Kidney (tissue), 14 donors: ENCODE data around the gene SLC39A10. TPM values are rescaled to one million over a fixed set of nuclear protein-coding genes. Genes with fewer than 3 reads are reported as not detected.
"Not testable (repeated sequence)": the region's sequence is repeated elsewhere in the genome, so short reads cannot be mapped to it uniquely, and the experiment has no call there.

Experiments used
- DNase-seq, 5 donors: peaks; one replicate each; pipeline ENCODE4 v3.0.0-alpha.2; 2013 to 2020
- FAIRE-seq: peaks from 2 replicates; lab custom pipeline; 2012; peaks lifted over from hg19 to GRCh38; lab: Jason Lieb, UNC
- H3K27ac ChIP-seq, 2 donors: one replicate each; pipeline ENCODE4 v1.7.0; 2013; ENCODE audit warnings: low read depth in 2 of 2, low read length in 2 of 2, inconsistent platforms in 1 of 2
- H3K27me3 ChIP-seq: one replicate; pipeline ENCODE4 v1.7.1; 2013; ENCODE audit warnings: low read length, inconsistent platforms; ENCODE audit not compliant: control insufficient read depth, insufficient read depth
- H3K36me3 ChIP-seq, 3 donors: one replicate each; pipeline versions ENCODE4 v1.7.0 to v1.7.1; 2013; ENCODE audit warnings: low read length in 3 of 3, control low read depth in 1 of 3, inconsistent platforms in 1 of 3; ENCODE audit not compliant: insufficient read depth in 3 of 3, control insufficient read depth in 2 of 3
- H3K4me1 ChIP-seq, 3 donors: one replicate each; pipeline versions ENCODE4 v1.7.0 to v1.7.1; 2013; ENCODE audit warnings: low read length in 3 of 3, inconsistent platforms in 1 of 3, low read depth in 1 of 3; ENCODE audit not compliant: control insufficient read depth in 2 of 3, insufficient read depth in 2 of 3
- H3K4me3 ChIP-seq, 3 donors: one replicate each; pipeline versions ENCODE4 v1.7.0 to v1.8.1; 2013; ENCODE audit warnings: low read length in 3 of 3, control low read depth in 1 of 3, inconsistent platforms in 1 of 3
- H3K9ac ChIP-seq, 3 donors: one replicate each; pipeline versions ENCODE4 v1.7.0 to v1.7.1; 2013; ENCODE audit warnings: low read length in 3 of 3, control low read depth in 1 of 3, inconsistent platforms in 1 of 3
- H3K9me3 ChIP-seq, 3 donors: one replicate each; pipeline versions ENCODE4 v1.7.0 to v1.7.1; 2013; ENCODE audit warnings: low read length in 3 of 3, control low read depth in 1 of 3, inconsistent platforms in 1 of 3; ENCODE audit not compliant: control insufficient read depth in 2 of 3, insufficient read depth in 1 of 3
- intact Hi-C: fragments of 100-400 bp; cut with DNase I; formaldehyde crosslinking; loops from one replicate; pipeline ENCODE4 v1.11.1; 2022
- polyA plus RNA-seq: library from polyadenylated mRNA; stranded (reverse); fragments of 350-450 nt; fragmentation: Illumina TruSeq; extraction: RNeasy Lipid Tissue Mini Kit (QIAGEN cat#74804); gene quantifications from one replicate; pipeline ENCODE4 v1.2.3, GENCODE V29; 2014; ENCODE audit warnings: low read depth, low replicate concordance; ENCODE audit not compliant: insufficient read depth
- total RNA-seq: library from RNA; stranded (reverse); fragmentation: NEBNext Ultra II Directional; extraction: Animal tissue kit (Norgen Biotek cat#: 25700); gene quantifications from one replicate; pipeline ENCODE4 v1.2.1, GENCODE V29; 2021
- TF ChIP-seq, protein P1 (sequence below): IDR thresholded peaks from 3 replicates; pipeline ENCODE4 v1.5.1; 2012; ENCODE audit warnings: mild to moderate bottlenecking, moderate library complexity, borderline replicate concordance; ENCODE audit not compliant: insufficient read depth; ENCODE audit errors: extremely low read depth
- donor health status: control.
- donor health status: control.
- donor health status: control.
- donor health status: control.
- donor health status: control.
- donor health status: DM: yes; HTN: yes; CAD: no.
- donor health status: Normal renal cell carcinoma (clear cell type).

Gene SLC39A10
- total and polyA plus RNA-seq, 2 donors from 2014 or later, result 5.4 to 36.7 TPM

DNA sequence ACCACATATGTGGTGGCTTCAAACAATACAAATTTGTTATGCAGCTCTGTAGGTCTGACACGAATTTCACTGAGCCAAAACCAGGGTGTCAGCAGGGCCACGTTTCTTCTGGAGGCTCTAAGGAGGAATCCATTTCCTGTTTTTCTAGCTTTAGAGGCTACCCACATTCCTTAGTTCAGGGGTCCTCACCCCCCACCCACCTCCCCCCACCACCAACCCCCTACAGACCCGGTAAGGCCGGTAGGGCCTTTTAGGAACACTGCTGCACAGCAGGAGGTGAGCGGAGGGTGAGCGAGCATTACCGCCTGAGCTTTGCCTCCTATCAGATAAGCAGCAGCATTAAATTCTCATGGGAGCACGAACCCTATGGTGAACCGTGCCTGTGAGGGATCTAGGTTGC, 10.6 kb upstream of the SLC39A10 start:
- intact Hi-C loops, result no loop called here
- no peak for FAIRE-seq

DNA sequence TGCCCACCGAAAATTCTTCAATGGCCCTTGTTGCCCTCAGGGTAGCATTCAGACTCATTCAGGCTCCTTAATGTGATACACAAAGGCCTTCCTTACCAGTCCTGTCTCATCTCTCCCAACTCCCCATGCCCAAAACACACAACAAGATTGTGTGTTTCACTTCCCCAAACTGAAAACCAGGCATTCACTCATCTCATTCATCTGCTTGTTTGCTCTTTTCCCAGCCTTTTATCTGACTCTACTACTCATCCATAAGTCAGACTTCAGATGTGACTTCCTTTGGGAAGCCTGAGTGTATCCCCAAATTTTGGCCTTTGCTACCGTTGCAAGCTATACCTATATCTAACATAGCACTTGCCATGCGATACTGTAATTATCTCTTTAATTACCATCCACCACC, 9.7 kb upstream of the SLC39A10 start:
- TF ChIP-seq, protein P1, sequence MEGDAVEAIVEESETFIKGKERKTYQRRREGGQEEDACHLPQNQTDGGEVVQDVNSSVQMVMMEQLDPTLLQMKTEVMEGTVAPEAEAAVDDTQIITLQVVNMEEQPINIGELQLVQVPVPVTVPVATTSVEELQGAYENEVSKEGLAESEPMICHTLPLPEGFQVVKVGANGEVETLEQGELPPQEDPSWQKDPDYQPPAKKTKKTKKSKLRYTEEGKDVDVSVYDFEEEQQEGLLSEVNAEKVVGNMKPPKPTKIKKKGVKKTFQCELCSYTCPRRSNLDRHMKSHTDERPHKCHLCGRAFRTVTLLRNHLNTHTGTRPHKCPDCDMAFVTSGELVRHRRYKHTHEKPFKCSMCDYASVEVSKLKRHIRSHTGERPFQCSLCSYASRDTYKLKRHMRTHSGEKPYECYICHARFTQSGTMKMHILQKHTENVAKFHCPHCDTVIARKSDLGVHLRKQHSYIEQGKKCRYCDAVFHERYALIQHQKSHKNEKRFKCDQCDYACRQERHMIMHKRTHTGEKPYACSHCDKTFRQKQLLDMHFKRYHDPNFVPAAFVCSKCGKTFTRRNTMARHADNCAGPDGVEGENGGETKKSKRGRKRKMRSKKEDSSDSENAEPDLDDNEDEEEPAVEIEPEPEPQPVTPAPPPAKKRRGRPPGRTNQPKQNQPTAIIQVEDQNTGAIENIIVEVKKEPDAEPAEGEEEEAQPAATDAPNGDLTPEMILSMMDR, result no peak
- no peak overlapping the region for H3K27ac ChIP-seq
- DNase-seq (no peak), FAIRE-seq (no peak)
- H3K27me3 ChIP-seq, result no peaks in the 10 kb centered on the region
- H3K36me3 ChIP-seq, result no peaks in the 10 kb centered on the region
- H3K9me3 ChIP-seq, result no peaks in the 10 kb centered on the region
- peaks cover 0 to 8% (median 3%) of the 10 kb centered on the region in 3 donors for H3K4me1 ChIP-seq
- H3K4me3 ChIP-seq, result no peak overlapping the region
- intact Hi-C loops, result no loop called here
- H3K9ac ChIP-seq, result no peak overlapping the region

More for the DNA sequence above, 10.6 kb upstream of the SLC39A10 start:
- H3K9ac ChIP-seq, result no peak overlapping the region
- no peak overlapping the region for H3K4me3 ChIP-seq
- H3K27me3 ChIP-seq, result no peaks in the 10 kb centered on the region
- DNase-seq, result no peak
- no peaks in the 10 kb centered on the region for H3K36me3 ChIP-seq
- TF ChIP-seq, protein P1, result no peak
- peaks cover 0 to 10% (median 7%) of the 10 kb centered on the region in 3 donors for H3K4me1 ChIP-seq
- no peaks in the 10 kb centered on the region for H3K9me3 ChIP-seq
- H3K27ac ChIP-seq, result no peak overlapping the region

DNA sequence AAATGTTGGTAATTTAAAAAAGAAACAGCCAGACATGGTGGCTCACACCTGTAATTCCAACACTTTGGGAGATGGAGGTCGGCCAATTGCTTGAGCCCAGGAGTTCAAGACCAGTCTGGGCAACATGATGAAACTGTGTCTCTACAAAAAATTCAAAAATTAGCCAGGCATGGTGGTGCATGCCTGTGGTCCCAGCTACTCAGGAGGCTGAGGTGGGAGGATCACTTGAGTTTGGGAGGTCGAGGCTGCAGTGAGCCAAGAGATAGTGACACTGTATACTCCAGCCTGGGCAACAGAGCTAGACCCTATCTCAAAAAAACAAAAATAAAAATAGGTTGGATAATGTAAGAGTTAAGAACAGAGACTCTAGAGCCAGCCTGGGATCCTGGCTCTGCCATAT, 8.7 kb upstream of the SLC39A10 start:
- H3K9ac ChIP-seq, FAIRE-seq, H3K9me3 ChIP-seq, H3K27ac ChIP-seq, H3K4me1 ChIP-seq, H3K27me3 ChIP-seq, intact Hi-C loops, DNase-seq, H3K4me3 ChIP-seq, H3K36me3 ChIP-seq: not testable (repeated sequence)

DNA sequence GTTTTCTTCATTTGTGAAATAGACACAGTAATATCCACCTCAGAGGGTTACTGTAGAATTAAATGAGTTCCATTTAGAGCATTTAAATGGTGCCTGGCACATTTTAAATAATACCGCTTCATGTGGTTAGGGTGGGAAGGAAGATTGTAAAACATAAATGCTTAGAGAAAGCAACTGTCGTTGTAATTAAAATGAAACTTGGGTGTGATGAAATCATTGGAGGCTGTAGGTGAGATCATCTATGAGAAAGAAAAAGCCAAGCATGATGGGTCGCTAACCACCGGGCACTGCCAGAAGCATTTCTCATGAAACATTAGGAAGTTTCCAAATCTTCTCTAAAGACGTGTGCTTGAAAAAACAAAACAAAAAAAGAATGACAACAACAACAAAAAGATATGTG, 8.2 kb upstream of the SLC39A10 start:
- TF ChIP-seq, protein P1, result no peak
- intact Hi-C loops, result no loop called here
- no peaks in the 10 kb centered on the region for H3K9me3 ChIP-seq
- no peaks in the 10 kb centered on the region for H3K36me3 ChIP-seq
- no peak overlapping the region for H3K4me3 ChIP-seq
- H3K27ac ChIP-seq, result no peak overlapping the region
- H3K9ac ChIP-seq, result no peak overlapping the region
- no peaks in the 10 kb centered on the region for H3K27me3 ChIP-seq
- no peak for FAIRE-seq
- no peak for DNase-seq
- H3K4me1 ChIP-seq, result no peaks in the 10 kb centered on the region
